A549 (cell line): ENCODE results near the gene AREL1. TPM values are rescaled to one million over a fixed set of nuclear protein-coding genes. Genes with fewer than 3 reads are reported as not detected.

ENCODE experiments used
- ATAC-seq, 2 experiments: fragments of 200-7000 bp in 1 of 2; fragments of >200 bp in 1 of 2; cut with Nextera tagmentation in 1 of 2; cut with Tn5 transposase in 1 of 2; 3 replicates each; pipeline versions ENCODE4 v1.8.0 to v1.9.1; 2018 to 2020; ENCODE audit warnings: mild to moderate bottlenecking in 1 of 2, moderate library complexity in 1 of 2
- CTCF ChIA-PET: fragments of 300-600 bp; sonication (Branson Sonifier 250); formaldehyde crosslinking; extraction: SDS; loops from one replicate; lab custom pipeline; 2021; ENCODE audit warnings: antibody characterized with exemption, inconsistent platforms; lab: Yijun Ruan, JAX
- POLR2A ChIA-PET: fragments of 350-600 bp; formaldehyde crosslinking; extraction: SDS; loops from one replicate; lab custom pipeline; 2021; ENCODE audit warnings: antibody characterized with exemption, inconsistent platforms; lab: Yijun Ruan, JAX
- DNase-seq, 2 experiments: peaks; one replicate each; pipeline versions ENCODE4 v3.0.0 to v3.0.0-alpha.2; 2011 to 2016; ENCODE audit warnings: low read depth in 1 of 2, low spot score in 1 of 2
- FAIRE-seq: peaks from 2 replicates; lab custom pipeline; 2011; peaks lifted over from hg19 to GRCh38; lab: Jason Lieb, UNC
- H3K27ac ChIP-seq, 2 experiments: fragments of >200 bp; sonication (Bioruptor Twin); formaldehyde crosslinking; 3 replicates each; pipeline ENCODE4 v1.5.1; 2016 to 2017
- H3K4me1 ChIP-seq: fragments of >200 bp; sonication (Bioruptor Twin); formaldehyde crosslinking; 3 replicates; pipeline ENCODE4 v1.6.1; 2016
- H3K4me2 ChIP-seq: fragments of >200 bp; sonication (Bioruptor Twin); formaldehyde crosslinking; 3 replicates; pipeline ENCODE4 v1.6.1; 2016
- H3K4me3 ChIP-seq: fragments of >200 bp; sonication (Bioruptor Twin); formaldehyde crosslinking; 3 replicates; pipeline ENCODE4 v1.5.1; 2016
- H3K9me3 ChIP-seq: fragments of >200 bp; sonication (Bioruptor Twin); formaldehyde crosslinking; 3 replicates; pipeline ENCODE4 v1.6.1; 2016
- CBX2 ChIP-seq: fragments of 200-600 bp; sonication (generic); IDR thresholded peaks from 2 replicates; pipeline ENCODE4 v1.6.1; 2016; ENCODE audit warnings: low read depth, mild to moderate bottlenecking, borderline replicate concordance
- CEBPB ChIP-seq, 2 experiments: fragments of >200 bp in 1 of 2; sonication (Bioruptor Twin) in 1 of 2; formaldehyde crosslinking in 1 of 2; IDR thresholded peaks; 2 replicates each; pipeline ENCODE4 v1.6.1; 2012 to 2016
- ESRRA ChIP-seq: fragments of 150-350 bp; IDR thresholded peaks from 2 replicates; pipeline ENCODE4 v1.6.1; 2014; ENCODE audit warnings: mild to moderate bottlenecking, low read length, borderline replicate concordance
- FOSL2 ChIP-seq, 2 experiments: fragments of 450-650 bp in 1 of 2; fragments of >200 bp in 1 of 2; sonication (Bioruptor Twin) in 1 of 2; formaldehyde crosslinking; IDR thresholded peaks; 2 replicates each; pipeline versions ENCODE4 v1.5.0 to v1.6.1; 2016 to 2020; ENCODE audit warnings: mild to moderate bottlenecking in 1 of 2, moderate library complexity in 1 of 2
- FOXS1 ChIP-seq: fragments of 250-450 bp; sonication (Bioruptor Pico); IDR thresholded peaks from 2 replicates; pipeline ENCODE4 v1.5.0; 2020; ENCODE audit warnings: mild to moderate bottlenecking, moderate library complexity
- GATA3 ChIP-seq: IDR thresholded peaks from 2 replicates; pipeline ENCODE4 v1.6.1; 2012; ENCODE audit warnings: borderline replicate concordance
- HDAC2 ChIP-seq: fragments of 200-600 bp; sonication (generic); IDR thresholded peaks from 2 replicates; pipeline ENCODE4 v1.6.1; 2016
- HOXA7 ChIP-seq: fragments of 250-450 bp; sonication (Bioruptor Pico); IDR thresholded peaks from 2 replicates; pipeline ENCODE4 v1.5.0; 2020; ENCODE audit warnings: mild to moderate bottlenecking, moderate library complexity
- KDM1A ChIP-seq: fragments of 200-600 bp; sonication (generic); IDR thresholded peaks from 2 replicates; pipeline ENCODE4 v1.6.1; 2016; ENCODE audit warnings: low read depth, mild to moderate bottlenecking
- KDM5A ChIP-seq: fragments of 200-600 bp; sonication (generic); IDR thresholded peaks from 2 replicates; pipeline ENCODE4 v1.6.1; 2016; ENCODE audit warnings: antibody characterized with exemption, mild to moderate bottlenecking
- MAFK ChIP-seq: fragments of 450-650 bp; IDR thresholded peaks from 2 replicates; pipeline ENCODE4 v1.6.1; 2014; ENCODE audit not compliant: partially characterized antibody
- MYC ChIP-seq: IDR thresholded peaks from 2 replicates; pipeline ENCODE4 v1.6.1; 2012; ENCODE audit warnings: mild to moderate bottlenecking, inconsistent platforms, low read length, improper control_type of control experiment, borderline replicate concordance
- NPAS2 ChIP-seq: fragments of 250-450 bp; sonication (Bioruptor Pico); IDR thresholded peaks from 2 replicates; pipeline ENCODE4 v1.8.0; 2022; ENCODE audit warnings: mild to moderate bottlenecking, moderate library complexity, borderline replicate concordance
- POLR2A ChIP-seq: IDR thresholded peaks from 2 replicates; pipeline ENCODE4 v1.6.1; 2012; ENCODE audit warnings: mild to moderate bottlenecking, low read length
- RAD21 ChIP-seq, 2 experiments: fragments of >200 bp in 1 of 2; sonication (Bioruptor Twin) in 1 of 2; formaldehyde crosslinking in 1 of 2; IDR thresholded peaks in 1 of 2; conservative IDR thresholded peaks in 1 of 2; 2 replicates in 1 of 2; 3 replicates in 1 of 2; pipeline ENCODE4 v1.6.1; 2012 to 2018; ENCODE audit warnings: inconsistent platforms in 1 of 2
- RFX5 ChIP-seq: fragments of 450-650 bp; IDR thresholded peaks from 2 replicates; pipeline ENCODE4 v1.7.1; 2014; ENCODE audit warnings: antibody characterized with exemption, mild to moderate bottlenecking, moderate library complexity
- SREBF2 ChIP-seq: fragments of 450-650 bp; IDR thresholded peaks from 2 replicates; pipeline ENCODE4 v1.6.1; 2014; ENCODE audit warnings: mild to moderate bottlenecking, moderate library complexity
- TP53 ChIP-seq: fragments of 250-450 bp; sonication (Bioruptor Pico); IDR thresholded peaks from 2 replicates; pipeline ENCODE4 v1.5.0; 2021; ENCODE audit warnings: mild to moderate bottlenecking, moderate library complexity
- ZC3H11A ChIP-seq: fragments of 450-650 bp; IDR thresholded peaks from 2 replicates; pipeline ENCODE4 v1.6.1; 2014; ENCODE audit warnings: antibody characterized with exemption, mild to moderate bottlenecking
- ZFP36 ChIP-seq: fragments of 450-650 bp; IDR thresholded peaks from 2 replicates; pipeline ENCODE4 v1.6.1; 2014; ENCODE audit warnings: borderline replicate concordance; ENCODE audit not compliant: partially characterized antibody
- ZNF302 ChIP-seq: fragments of 250-450 bp; sonication (Bioruptor Pico); IDR thresholded peaks from 2 replicates; pipeline ENCODE4 v1.9.0; 2021; ENCODE audit warnings: inconsistent platforms, mild to moderate bottlenecking, moderate library complexity
- ZSCAN20 ChIP-seq: fragments of 250-450 bp; sonication (Bioruptor Pico); IDR thresholded peaks from 2 replicates; pipeline ENCODE4 v1.8.0; 2022; ENCODE audit warnings: mild to moderate bottlenecking, moderate library complexity
- WGBS: methylation state at CpG from one replicate; pipeline ENCODE4 v1.1.6; 2017; ENCODE audit errors: missing lambda C conversion rate; 5-methylcytosine and 5-hydroxymethylcytosine counted together
- polyA plus RNA-seq, 4 experiments: library from polyadenylated mRNA; depleted of rRNA in 3 of 4; stranded (reverse); fragments of >200 nt; fragmentation: RNase III in 1 of 4; extraction: RNeasy Plus Mini Kit Qiagen cat#74134 plus additional on column Dnase treatment in 1 of 4; gene quantifications; 2 replicates in 3 of 4; 3 replicates in 1 of 4; pipeline ENCODE4 v1.2.3, GENCODE V29; 2011 to 2017
- TF ChIP-seq, protein P1 (sequence below): fragments of 450-650 bp; IDR thresholded peaks from 2 replicates; pipeline ENCODE4 v1.6.1; 2014; ENCODE audit warnings: antibody characterized with exemption
- TF ChIP-seq, protein P2 (sequence below): IDR thresholded peaks from 2 replicates; pipeline ENCODE4 v1.6.1; 2012
- TF ChIP-seq, protein P3 (sequence below): fragments of >200 bp; sonication (Bioruptor Twin); formaldehyde crosslinking; IDR thresholded peaks from 2 replicates; pipeline ENCODE4 v1.6.1; 2016

Gene AREL1
- polyA plus RNA-seq, 2 of the 4 experiments (the other 2 are of a cell fraction), result 27.5 to 48.6 TPM

DNA sequence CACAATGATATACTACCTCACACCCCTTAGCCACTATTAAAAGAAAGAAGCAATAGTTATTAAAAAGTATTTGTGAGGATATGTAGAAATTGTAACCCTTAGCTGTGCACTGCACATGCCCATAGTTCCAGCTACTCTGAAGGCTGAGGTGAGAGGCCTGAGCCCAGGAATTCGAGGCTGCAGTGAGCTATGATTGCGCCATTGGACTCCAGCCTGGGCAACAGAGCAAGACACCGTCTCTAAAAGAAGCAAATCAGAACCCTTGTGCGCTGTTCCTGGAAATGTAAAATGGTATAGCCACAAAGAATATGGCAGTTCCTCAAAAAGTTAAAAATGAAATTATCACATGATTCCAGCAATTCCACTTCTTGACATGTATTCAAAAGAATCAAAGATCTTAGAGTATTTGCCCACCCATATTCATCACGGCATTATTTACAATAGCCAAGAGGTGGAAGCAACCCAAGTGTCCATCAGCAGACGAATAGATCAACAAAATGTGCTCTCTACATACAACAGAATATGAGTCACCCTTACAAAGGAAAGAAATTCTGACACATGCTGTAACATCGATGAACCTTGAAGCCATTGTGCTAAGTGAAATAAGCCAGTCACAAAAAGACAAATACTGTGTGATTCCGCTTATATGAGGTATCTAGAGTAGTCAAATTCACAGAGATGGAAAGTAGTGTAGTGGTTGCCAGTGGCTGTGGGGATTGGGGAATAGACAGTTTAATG is 26.6 kb upstream of the AREL1 start:
- Histone ChIP-seq H3K4me3 (no peak overlapping the region), H3K27ac (no peak overlapping the region), H3K9me3 (no peaks in the 10 kb centered on the region), H3K4me1 (peaks cover 8% of the 10 kb centered on the region; the same call in 1 of the 3 replicates), H3K4me2 (no peak overlapping the region)
- ATAC-seq (no peak), FAIRE-seq (peak; percentile 43), DNase-seq (peak in 1 of 2 experiments; percentile 16)
- 80% methylated on average over 8 of the region's 8 CpGs for WGBS
- POLR2A ChIA-PET, result no interaction called here
- TF ChIP-seq FOSL2 (IDR thresholded peaks at IDR 0.05) (no peak), FOSL2 (CRISPR knock-in tag; IDR thresholded peaks at IDR 0.05) (peak; percentile 62), CEBPB (IDR thresholded peaks at IDR 0.05) (peak in 1 of 2 experiments; percentile 23; a peak in 1 of 4 replicates), SREBF2 (no peak), TP53 (no peak)
- CTCF ChIA-PET, result interaction anchor here (0.6 to 1.5 kb wide), 2 partner anchors 13 to 130 kb away, joined by 3 to 4 read pairs; no protein-coding TSS in a partner anchor

- FAIRE-seq, result no peak
- POLR2A ChIA-PET, result interaction anchor here (0.6 kb wide), 1 partner anchor 30 kb away, joined by 4 read pairs; no protein-coding TSS in a partner anchor
- TF ChIP-seq, protein P1, sequence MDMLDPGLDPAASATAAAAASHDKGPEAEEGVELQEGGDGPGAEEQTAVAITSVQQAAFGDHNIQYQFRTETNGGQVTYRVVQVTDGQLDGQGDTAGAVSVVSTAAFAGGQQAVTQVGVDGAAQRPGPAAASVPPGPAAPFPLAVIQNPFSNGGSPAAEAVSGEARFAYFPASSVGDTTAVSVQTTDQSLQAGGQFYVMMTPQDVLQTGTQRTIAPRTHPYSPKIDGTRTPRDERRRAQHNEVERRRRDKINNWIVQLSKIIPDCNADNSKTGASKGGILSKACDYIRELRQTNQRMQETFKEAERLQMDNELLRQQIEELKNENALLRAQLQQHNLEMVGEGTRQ, result no peak
- TF ChIP-seq FOSL2 (IDR thresholded peaks at IDR 0.05) (0 out of 2 replicates have a peak, but pooled peaks have one; percentile 21), FOSL2 (CRISPR knock-in tag; IDR thresholded peaks at IDR 0.05) (peak; percentile 27; the same call in 1 of the 2 replicates)
- TF ChIP-seq, all 56 proteins: peak for 1
Measured at GRCh38 chr14:74737753-74738325, 25.0 kb upstream of the AREL1 start.

DNA sequence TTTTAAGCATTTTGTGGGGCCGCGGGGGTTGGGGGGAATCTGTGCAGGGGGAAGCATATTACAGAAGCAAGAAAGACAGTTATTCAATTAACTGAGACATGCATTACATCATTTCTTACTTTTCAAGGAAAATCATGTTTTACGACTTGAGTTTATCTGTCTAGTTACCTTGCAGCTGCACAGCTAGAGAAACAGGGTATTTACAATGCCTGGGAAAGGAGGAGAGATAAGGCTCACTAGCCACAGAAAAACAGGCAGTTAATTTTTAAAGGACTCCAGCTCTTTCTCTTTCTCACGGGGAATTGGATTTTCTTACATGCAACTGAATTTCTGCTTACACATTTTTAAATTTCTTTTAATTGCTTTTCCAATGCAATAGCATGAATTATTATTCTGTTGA is 22.2 kb upstream of the AREL1 start:
- H3K9me3 ChIP-seq, result no peaks in the 10 kb centered on the region
- POLR2A ChIA-PET, result interaction anchor here (0.7 kb wide), 1 partner anchor 29 kb away, joined by 3 read pairs; no protein-coding TSS in a partner anchor
- ATAC-seq, result no peak
- H3K4me1 ChIP-seq, result peaks cover 8% of the 10 kb centered on the region; the same call in 1 of the 3 replicates
- WGBS, result 92% methylated on average over 4 of the region's 4 CpGs
- H3K4me3 ChIP-seq, result no peak overlapping the region
- no peak for FAIRE-seq
- no peak overlapping the region for H3K4me2 ChIP-seq
- TF ChIP-seq ZSCAN20 (CRISPR knock-in tag) (no peak), POLR2A (no peak), RFX5 (no peak), KDM5A (no peak), NPAS2 (no peak), ZNF302 (CRISPR knock-in tag) (no peak), GATA3 (no peak), HDAC2 (no peak), ESRRA (no peak), CEBPB (IDR thresholded peaks at IDR 0.05) (no peak), HOXA7 (no peak)
- TF ChIP-seq, protein P2, sequence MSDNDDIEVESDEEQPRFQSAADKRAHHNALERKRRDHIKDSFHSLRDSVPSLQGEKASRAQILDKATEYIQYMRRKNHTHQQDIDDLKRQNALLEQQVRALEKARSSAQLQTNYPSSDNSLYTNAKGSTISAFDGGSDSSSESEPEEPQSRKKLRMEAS, result no peak
- TF ChIP-seq, protein P3, sequence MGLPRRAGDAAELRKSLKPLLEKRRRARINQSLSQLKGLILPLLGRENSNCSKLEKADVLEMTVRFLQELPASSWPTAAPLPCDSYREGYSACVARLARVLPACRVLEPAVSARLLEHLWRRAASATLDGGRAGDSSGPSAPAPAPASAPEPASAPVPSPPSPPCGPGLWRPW, result no peak
- H3K27ac ChIP-seq, result no peak overlapping the region
- CTCF ChIA-PET, result interaction anchor here (1.8 kb wide), 1 partner anchor 126 kb away, joined by 6 read pairs; no protein-coding TSS in a partner anchor
- DNase-seq, result no peak

More at GRCh38 chr14:74737753-74738325, 25.0 kb upstream of the AREL1 start:
- Histone ChIP-seq H3K27ac (no peak overlapping the region), H3K4me3 (no peak overlapping the region), H3K4me2 (no peak overlapping the region), H3K4me1 (peaks cover 8% of the 10 kb centered on the region; the same call in 1 of the 3 replicates), H3K9me3 (no peaks in the 10 kb centered on the region)
- DNase-seq, result peak in 1 of 2 experiments; percentile 32
- 83% methylated on average over 4 of the region's 4 CpGs for WGBS
- ATAC-seq, result peak; percentile 47 to 54; a peak in 1 of 6 replicates
- CTCF ChIA-PET, result interaction anchor here (0.7 to 1.4 kb wide), 4 partner anchors 18 to 170 kb away, joined by 3 to 4 read pairs (median 3); no protein-coding TSS in a partner anchor

DNA sequence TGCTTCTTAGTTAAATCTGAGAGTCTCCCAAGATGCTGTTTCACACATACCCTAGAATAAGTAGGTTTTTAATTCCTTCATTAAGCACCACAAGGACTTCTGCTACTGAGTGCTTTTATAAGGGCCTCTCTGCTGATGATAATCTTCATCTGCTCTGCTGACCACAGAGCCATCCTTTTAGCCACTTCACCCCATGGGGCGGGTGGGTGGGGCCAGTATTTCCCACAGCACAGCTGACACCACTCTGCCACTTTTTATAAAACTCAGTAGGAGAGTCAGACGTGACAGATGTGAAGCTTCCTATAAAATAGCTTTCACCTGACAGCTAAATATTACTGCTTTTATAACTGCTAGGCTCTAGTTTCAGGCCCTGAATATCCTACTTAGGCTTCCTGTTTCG is 20.3 kb upstream of the AREL1 start:
- H3K4me3 ChIP-seq, result no peak overlapping the region
- ChIA-PET POLR2A (no interaction called here), CTCF (no interaction called here)
- WGBS, result 91% methylated on average over 3 of the region's 3 CpGs
- no peak overlapping the region for H3K27ac ChIP-seq
- no peak overlapping the region for H3K4me2 ChIP-seq
- peaks cover 7% of the 10 kb centered on the region; the same call in 1 of the 3 replicates for H3K4me1 ChIP-seq
- FAIRE-seq (no peak), DNase-seq (no peak), ATAC-seq (no peak)
- TF ChIP-seq FOXS1, result no peak
- no peak for TF ChIP-seq KDM5A
- TF ChIP-seq NPAS2, result no peak
- no peak for TF ChIP-seq MAFK
- TF ChIP-seq MYC, result no peak
- TF ChIP-seq KDM1A, result no peak
- no peak for TF ChIP-seq ZFP36
- TF ChIP-seq, protein P2, result no peak
- TF ChIP-seq ZC3H11A, result no peak
- TF ChIP-seq POLR2A, result no peak
- TF ChIP-seq HOXA7, result no peak
- TF ChIP-seq CEBPB (IDR thresholded peaks at IDR 0.05), result no peak
- no peak for TF ChIP-seq CBX2
- no peak for TF ChIP-seq RAD21 (conservative IDR thresholded peaks at IDR 0.05 in 1 of 2, IDR thresholded peaks at IDR 0.05 in 1 of 2)
- no peaks in the 10 kb centered on the region for H3K9me3 ChIP-seq
